Upper lobe of left lung (tissue), 6 donors: ENCODE results near the gene OR51L1. TPM values are rescaled to one million over a fixed set of nuclear protein-coding genes. Genes with fewer than 3 reads are reported as not detected.
A peak's percentile ranks its signal among the peaks of the same experiment; 100 is the strongest.

Experiments used
- ATAC-seq, 2 donors: fragments of 200-7000 bp; cut with Tn5 transposase; one replicate each; pipeline ENCODE4 v1.9.1; 2022; ENCODE audit warnings: mild to moderate bottlenecking in 2 of 2, moderate library complexity in 2 of 2; ENCODE audit not compliant: low FRiP score in 2 of 2
- DNase-seq, 2 donors: peaks; one replicate each; pipeline ENCODE4 v3.0.0-alpha.2; 2019 to 2020
- H3K27ac ChIP-seq, 4 donors: fragments of 200-600 bp; sonication (generic); one replicate each; pipeline ENCODE4 v1.5.1; 2016 to 2019
- H3K27me3 ChIP-seq, 4 donors: fragments of 200-600 bp; sonication (generic); one replicate each; pipeline ENCODE4 v1.5.1; 2017 to 2019
- H3K36me3 ChIP-seq, 4 donors: fragments of 200-600 bp; sonication (generic); one replicate each; pipeline ENCODE4 v1.5.1; 2016 to 2019
- H3K4me1 ChIP-seq, 4 donors: fragments of 200-600 bp; sonication (generic); one replicate each; pipeline ENCODE4 v1.5.1; 2018 to 2019
- H3K4me3 ChIP-seq, 4 donors: fragments of 200-600 bp; sonication (generic); one replicate each; pipeline ENCODE4 v1.5.1; 2017 to 2019; ENCODE audit warnings: mild to moderate bottlenecking in 2 of 4, moderate library complexity in 1 of 4
- H3K9me3 ChIP-seq, 4 donors: fragments of 200-600 bp; sonication (generic); one replicate each; pipeline ENCODE4 v1.5.1; 2018 to 2019
- CTCF ChIP-seq, 6 experiments: fragments of 450-650 bp in 4 of 6; fragments of 200-600 bp in 2 of 6; sonication (generic) in 2 of 6; IDR thresholded peaks; one replicate each; pipeline ENCODE4 v1.5.1; 2016 to 2019; ENCODE audit warnings: antibody characterized with exemption in 6 of 6
- EP300 ChIP-seq, 4 donors: sonication (generic); formaldehyde crosslinking; IDR thresholded peaks; one replicate each; pipeline ENCODE4 v1.5.1; 2017; ENCODE audit warnings: antibody characterized with exemption in 4 of 4, control low read depth in 2 of 4
- POLR2A ChIP-seq, 4 donors: fragments of 450-650 bp; IDR thresholded peaks; one replicate each; pipeline ENCODE4 v1.5.1; 2016 to 2017; ENCODE audit warnings: antibody characterized with exemption in 4 of 4, mild to moderate bottlenecking in 2 of 4
- POLR2AphosphoS5 ChIP-seq, 2 donors: sonication (generic); formaldehyde crosslinking; IDR thresholded peaks; one replicate each; pipeline ENCODE4 v1.5.1; 2017; ENCODE audit warnings: antibody characterized with exemption in 2 of 2
- WGBS, 2 donors: methylation state at CpG; one replicate each; pipeline ENCODE4 v1.1.5; 2017 to 2018; 5-methylcytosine and 5-hydroxymethylcytosine counted together
- total RNA-seq, 6 donors: library from RNA; depleted of rRNA in 4 of 6; stranded (reverse); fragments of >200 nt in 4 of 6; gene quantifications; one replicate each; pipeline versions ENCODE4 v1.1.0 to v1.2.1, GENCODE V29; 2016 to 2021
- donor health status: DM: no; HTN: no; CAD: no; lungs with moderate emphysema.
- donor health status: DM: no; HTN: yes; CAD: no; lungs with severe emphysema.

Gene OR51L1
- total RNA-seq, 6 donors from 2014 or later, result not detected

DNA sequence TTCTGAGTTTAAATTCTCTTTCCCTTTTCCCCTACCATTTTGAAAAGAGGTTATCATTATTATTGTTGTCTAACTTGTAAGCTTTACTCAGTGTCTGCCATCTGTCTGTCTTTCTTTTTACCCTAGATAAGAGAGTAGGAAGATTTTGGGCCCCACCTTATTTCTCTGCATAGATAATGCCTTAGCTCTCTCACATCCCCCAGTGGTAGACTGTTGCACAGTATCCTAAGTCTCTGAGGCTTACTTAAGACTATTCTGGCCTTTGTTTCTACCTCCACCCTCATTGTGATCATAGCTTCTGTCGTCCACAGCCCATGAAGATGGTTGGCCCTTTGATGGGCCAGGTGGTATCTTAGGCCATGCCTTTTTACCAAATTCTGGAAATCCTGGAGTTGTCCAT, 3.6 kb upstream of the OR51L1 start:
- DNase-seq (no peak), ATAC-seq (no peak)
- Histone ChIP-seq H3K27ac (no peak overlapping the region), H3K4me3 (no peak overlapping the region), H3K27me3 (no peaks in the 10 kb centered on the region), H3K36me3 (no peaks in the 10 kb centered on the region), H3K4me1 (no peaks in the 10 kb centered on the region), H3K9me3 (no peaks in the 10 kb centered on the region)
- WGBS, 2 donors, result 29 to 85% methylated on average over 1 of the region's 1 CpG
- TF ChIP-seq CTCF (IDR thresholded peaks at IDR 0.05) (no peak), POLR2AphosphoS5 (IDR thresholded peaks at IDR 0.05) (no peak), POLR2A (IDR thresholded peaks at IDR 0.05) (no peak), EP300 (IDR thresholded peaks at IDR 0.05) (no peak)

GRCh38 chr11:5004424-5005274, 10.0 kb downstream of the OR51L1 start:
- 36 to 45% methylated on average over 6 of the region's 6 CpGs for WGBS, 2 donors

DNA sequence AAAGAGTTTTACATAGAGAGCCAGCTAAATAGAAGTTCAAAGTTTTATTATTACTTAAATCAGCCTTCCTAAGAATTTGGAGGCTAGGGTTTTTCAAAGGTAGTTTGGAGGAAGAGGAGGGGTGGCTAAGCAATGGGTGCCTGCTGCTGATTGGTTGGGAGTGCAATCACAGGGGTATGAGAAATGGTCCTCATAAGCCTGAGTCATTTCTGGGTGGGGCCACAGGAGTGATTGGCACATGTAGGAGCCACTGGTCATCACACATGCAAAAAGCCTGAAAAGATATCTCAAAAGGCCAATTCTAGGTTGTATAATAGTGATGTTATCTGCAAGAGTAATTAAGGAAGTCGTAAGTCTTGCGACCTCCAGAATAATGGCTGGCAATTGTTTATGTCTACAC, 12.9 kb downstream of the OR51L1 start:
- no peak overlapping the region for H3K27ac ChIP-seq
- no peaks in the 10 kb centered on the region for H3K27me3 ChIP-seq
- no peak for TF ChIP-seq POLR2AphosphoS5 (IDR thresholded peaks at IDR 0.05)
- no peak for TF ChIP-seq EP300 (IDR thresholded peaks at IDR 0.05)
- no peak for TF ChIP-seq POLR2A (IDR thresholded peaks at IDR 0.05)
- TF ChIP-seq CTCF (IDR thresholded peaks at IDR 0.05), result no peak
- ATAC-seq, result no peak
- H3K4me3 ChIP-seq, result no peak overlapping the region
- WGBS, 2 donors, result 51 to 58% methylated on average over 2 of the region's 2 CpGs
- H3K4me1 ChIP-seq, result no peaks in the 10 kb centered on the region
- no peaks in the 10 kb centered on the region for H3K36me3 ChIP-seq
- DNase-seq, result no peak
- H3K9me3 ChIP-seq, result no peaks in the 10 kb centered on the region

More at GRCh38 chr11:5004424-5005274, 10.0 kb downstream of the OR51L1 start:
- DNase-seq, result peak in 1 of 2 donors; percentile 37
- no peak overlapping the region for H3K27ac ChIP-seq
- no peaks in the 10 kb centered on the region for H3K36me3 ChIP-seq
- H3K4me1 ChIP-seq, result no peaks in the 10 kb centered on the region
- H3K4me3 ChIP-seq, result no peak overlapping the region
- no peaks in the 10 kb centered on the region for H3K9me3 ChIP-seq
- no peaks in the 10 kb centered on the region for H3K27me3 ChIP-seq
- no peak for ATAC-seq
- TF ChIP-seq CTCF (IDR thresholded peaks at IDR 0.05), result peak in 4 of 6 experiments; percentile 30 to 57 (median 47)
- no peak for TF ChIP-seq POLR2A (IDR thresholded peaks at IDR 0.05)

DNA sequence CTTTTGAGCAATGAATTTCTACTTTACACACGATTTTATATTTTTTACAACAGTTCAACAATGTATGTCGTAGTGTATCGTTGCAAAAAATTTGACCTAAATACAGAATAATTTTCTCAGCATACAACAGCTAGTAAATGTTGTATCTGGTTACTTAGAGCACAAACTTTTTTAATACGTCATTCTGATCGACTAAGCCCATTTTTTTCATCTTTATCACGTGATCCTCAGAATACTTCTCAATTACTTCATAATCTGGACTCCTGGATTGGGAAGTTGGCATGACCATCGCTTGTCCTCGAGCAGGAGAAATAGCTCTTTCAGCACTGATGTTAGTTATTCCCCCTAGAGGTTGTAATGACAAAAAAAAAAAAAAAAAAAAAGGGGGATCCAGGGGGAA, 16.6 kb downstream of the OR51L1 start:
- no peak for ATAC-seq
- Histone ChIP-seq H3K36me3 (no peaks in the 10 kb centered on the region), H3K4me1 (no peaks in the 10 kb centered on the region), H3K27ac (no peak overlapping the region), H3K9me3 (no peaks in the 10 kb centered on the region), H3K4me3 (no peak overlapping the region), H3K27me3 (no peaks in the 10 kb centered on the region)
- no peak for TF ChIP-seq POLR2AphosphoS5 (IDR thresholded peaks at IDR 0.05)
- TF ChIP-seq EP300 (IDR thresholded peaks at IDR 0.05), result no peak
- no peak for TF ChIP-seq POLR2A (IDR thresholded peaks at IDR 0.05)
- no peak for DNase-seq
- 66 to 69% methylated on average over 8 of the region's 8 CpGs for WGBS, 2 donors

DNA sequence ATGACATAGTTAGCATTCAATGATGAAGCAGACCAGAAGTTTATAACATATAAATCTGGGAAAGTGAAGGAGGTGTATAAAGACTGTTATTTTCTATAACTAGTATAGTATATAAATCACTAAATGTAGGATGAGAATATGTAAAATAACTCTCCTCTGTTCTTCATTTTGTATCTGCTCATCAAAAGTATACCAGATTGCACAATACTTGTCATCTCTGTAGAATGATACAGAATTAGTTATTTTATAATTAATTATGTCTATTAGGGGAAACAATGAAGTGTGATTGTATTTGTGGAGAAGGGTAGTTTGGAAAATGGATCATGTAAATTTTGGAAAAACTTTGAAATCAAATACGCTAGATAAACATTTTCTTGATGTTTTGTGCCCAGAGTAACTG, 18.4 kb downstream of the OR51L1 start:
- TF ChIP-seq POLR2A (IDR thresholded peaks at IDR 0.05), result no peak
- no peak for TF ChIP-seq CTCF (IDR thresholded peaks at IDR 0.05)
- no peak for TF ChIP-seq POLR2AphosphoS5 (IDR thresholded peaks at IDR 0.05)
- no peak for TF ChIP-seq EP300 (IDR thresholded peaks at IDR 0.05)

More for the DNA sequence above, 18.4 kb downstream of the OR51L1 start:
- Histone ChIP-seq H3K4me1 (no peaks in the 10 kb centered on the region), H3K27me3 (no peaks in the 10 kb centered on the region), H3K9me3 (no peaks in the 10 kb centered on the region), H3K4me3 (no peak overlapping the region), H3K27ac (no peak overlapping the region), H3K36me3 (no peaks in the 10 kb centered on the region)
- no peak for ATAC-seq
- no peak for DNase-seq
- 81 to 97% methylated on average over 1 of the region's 1 CpG for WGBS, 2 donors
